CMK (cell line): Measurements from ENCODE around the gene ZNF479.
"Not testable (repeated sequence)": the region's sequence is repeated elsewhere in the genome, so short reads cannot be mapped to it uniquely, and the experiment has no call there.

Source experiments
- DNase-seq: peaks from one replicate; pipeline ENCODE4 v3.0.0-alpha.2; 2010; ENCODE audit warnings: low read depth

The ZNF479 gene

GRCh38 chr7:57132336-57132735 is at the start of gene ZNF479:
TSS of gene ZNF479 (minus strand) at chr7:57132436. CDS start at chr7:57132324, 112 bp downstream.
- DNase-seq: not testable (repeated sequence)

GRCh38 chr7:57182031-57182430 is 49.8 kb upstream of the ZNF479 start:
- no peak for DNase-seq

- DNase-seq: no peak
Measured at GRCh38 chr7:57181281-57181680, 49.0 kb upstream of the ZNF479 start.

- DNase-seq: no peak
Measured at GRCh38 chr7:57179776-57180415, 47.7 kb upstream of the ZNF479 start.

GRCh38 chr7:57178768-57179139 is 46.5 kb upstream of the ZNF479 start:
- no peak for DNase-seq

GRCh38 chr7:57177856-57178767 is 45.9 kb upstream of the ZNF479 start:
- DNase-seq: no peak

- no peak for DNase-seq
Measured at GRCh38 chr7:57176928-57177635, 44.8 kb upstream of the ZNF479 start.

GRCh38 chr7:57165285-57165899 is 33.2 kb upstream of the ZNF479 start:
- no peak for DNase-seq

- DNase-seq: not testable (repeated sequence)
Measured at GRCh38 chr7:57120123-57120784, 12.0 kb downstream of the ZNF479 start.
